GM12878 (cell line): ENCODE measurements around the gene SGF29. TPM values are rescaled to one million over a fixed set of nuclear protein-coding genes. Genes with fewer than 3 reads are reported as not detected.

Experiments used
- ATAC-seq: fragments of 200-7000 bp; cut with Tn5 transposase; 3 replicates; pipeline ENCODE4 v1.9.1; 2020; ENCODE audit warnings: mild to moderate bottlenecking, moderate library complexity
- BruUV-seq: library from RNA; stranded (reverse); fragments of 400-500 nt; replicated peaks from 2 replicates; lab custom pipeline; 2021; lab: Mats Ljungman, UMichigan
- CTCF ChIA-PET: fragments of 300-600 bp; sonication (Branson Sonifier 250); formaldehyde crosslinking; extraction: SDS; loops from one replicate; lab custom pipeline; 2021; ENCODE audit warnings: inconsistent platforms; lab: Yijun Ruan, JAX
- POLR2A ChIA-PET: fragments of 350-600 bp; formaldehyde crosslinking; extraction: SDS; loops from one replicate; lab custom pipeline; 2021; ENCODE audit warnings: inconsistent platforms; lab: Charles Lee
- RAD21 ChIA-PET: fragments of 300-600 bp; sonication (Branson Sonifier 250); formaldehyde crosslinking; loops from one replicate; lab custom pipeline; 2023; ENCODE audit warnings: antibody characterized with exemption; ENCODE audit not compliant: unreplicated experiment; lab: Charles Lee
- SMC1A ChIA-PET: fragments of 300-600 bp; sonication (Branson Sonifier 250); formaldehyde crosslinking; loops from one replicate; lab custom pipeline; 2023; ENCODE audit not compliant: unreplicated experiment, uncharacterized antibody; lab: Charles Lee
- DNase-seq: peaks from one replicate; pipeline ENCODE4 v3.0.0-alpha.2; 2011; ENCODE audit warnings: low read depth, low spot score
- FAIRE-seq: peaks from 3 replicates; lab custom pipeline; 2011; peaks lifted over from hg19 to GRCh38; lab: Jason Lieb, UNC
- H2AFZ ChIP-seq: 2 replicates; pipeline ENCODE4 v1.6.0; 2011; ENCODE audit warnings: low read depth, low read length, control low read depth; ENCODE audit not compliant: control insufficient read depth
- H3K27ac ChIP-seq: 2 replicates; pipeline ENCODE4 v1.5.1; 2011; ENCODE audit warnings: control low read depth; ENCODE audit not compliant: control insufficient read depth, insufficient read depth
- H3K27me3 ChIP-seq, 2 experiments: replicated peaks in 1 of 2; 2 replicates each; pipeline versions ENCODE4 v1.6.0 to v1.6.1; 2011; ENCODE audit warnings: low read length in 1 of 2; ENCODE audit not compliant: control insufficient read depth in 2 of 2, insufficient read depth in 2 of 2
- H3K36me3 ChIP-seq, 2 experiments: 2 replicates each; pipeline ENCODE4 v1.5.1; 2011; ENCODE audit warnings: low read length in 1 of 2; ENCODE audit not compliant: control insufficient read depth in 2 of 2, insufficient read depth in 2 of 2
- H3K4me1 ChIP-seq: 2 replicates; pipeline ENCODE4 v1.6.1; 2011; ENCODE audit warnings: mild to moderate bottlenecking, low read length, moderate library complexity, mixed read lengths; ENCODE audit not compliant: control insufficient read depth, insufficient read depth
- H3K4me2 ChIP-seq: 2 replicates; pipeline ENCODE4 v1.6.0; 2011; ENCODE audit warnings: control low read depth; ENCODE audit not compliant: control insufficient read depth, insufficient read depth
- H3K4me3 ChIP-seq: fragments of 200-600 bp; sonication (generic); 2 replicates; pipeline ENCODE4 v1.5.1; 2016
- H3K79me2 ChIP-seq: 2 replicates; pipeline ENCODE4 v1.6.0; 2011; ENCODE audit warnings: low read length; ENCODE audit not compliant: control insufficient read depth, insufficient read depth
- H3K9ac ChIP-seq: 2 replicates; pipeline ENCODE4 v1.8.0; 2011; ENCODE audit warnings: low read length, control low read depth, mixed read lengths; ENCODE audit not compliant: control insufficient read depth, insufficient read depth
- H3K9me3 ChIP-seq: replicated peaks from 3 replicates; pipeline ENCODE4 v1.5.1; 2011; ENCODE audit warnings: mild to moderate bottlenecking, low read length; ENCODE audit not compliant: control insufficient read depth, insufficient read depth
- H4K20me1 ChIP-seq: 2 replicates; pipeline ENCODE4 v1.6.0; 2011; ENCODE audit not compliant: control insufficient read depth, insufficient read depth
- ASH2L ChIP-seq: fragments of 300-600, 200-600 bp; sonication (generic); IDR thresholded peaks from 2 replicates; pipeline ENCODE4 v1.6.1; 2017; ENCODE audit warnings: low read depth, mild to moderate bottlenecking, borderline replicate concordance
- HDAC2 ChIP-seq: fragments of 200-600 bp; sonication (generic); IDR thresholded peaks from 2 replicates; pipeline ENCODE4 v1.6.1; 2017
- MEF2B ChIP-seq: fragments of 450-650 bp; IDR thresholded peaks from 2 replicates; pipeline ENCODE4 v1.6.1; 2018; ENCODE audit warnings: mild to moderate bottlenecking, moderate library complexity; ENCODE audit not compliant: partially characterized antibody, poor library complexity, severe bottlenecking
- MTA3 ChIP-seq: IDR thresholded peaks from 2 replicates; pipeline ENCODE4 v1.6.1; 2012; ENCODE audit warnings: low read length, inconsistent platforms, borderline replicate concordance
- POLR2AphosphoS2 ChIP-seq: IDR thresholded peaks from 2 replicates; pipeline ENCODE4 v1.6.1; 2011; ENCODE audit warnings: low read depth, mild to moderate bottlenecking, low read length, improper control_type of control experiment, moderate library complexity
- SREBF1 ChIP-seq: IDR thresholded peaks from 2 replicates; pipeline ENCODE4 v1.6.1; 2012; ENCODE audit warnings: mild to moderate bottlenecking, low read length
- SREBF2 ChIP-seq: IDR thresholded peaks from 2 replicates; pipeline ENCODE4 v1.6.1; 2012; ENCODE audit warnings: mild to moderate bottlenecking, low read length
- STAT3 ChIP-seq: IDR thresholded peaks from 2 replicates; pipeline ENCODE4 v1.6.1; 2011; ENCODE audit warnings: low read depth, low read length, improper control_type of control experiment
- ZSCAN29 ChIP-seq: fragments of 450-650 bp; IDR thresholded peaks from 2 replicates; pipeline ENCODE4 v1.6.1; 2017; ENCODE audit warnings: mild to moderate bottlenecking, moderate library complexity
- WGBS: methylation state at CpG from one replicate; pipeline ENCODE4 v1.1.6; 2016; ENCODE audit warnings: low lambda C conversion rate; ENCODE audit not compliant: insufficient replicate concordance, insufficient coverage; ENCODE audit errors: missing lambda C conversion rate; 5-methylcytosine and 5-hydroxymethylcytosine counted together
- in situ Hi-C: fragments of 300-500 bp; cut with MboI; formaldehyde crosslinking; loops from 9 replicates; pipeline ENCODE4 v1.14.3; 2018; ENCODE audit warnings: mixed read lengths
- intact Hi-C: fragments of 100-400 bp; cut with micrococcal nuclease; formaldehyde crosslinking; loops from one replicate; pipeline ENCODE4 v1.14.2; 2022; ENCODE audit not compliant: unreplicated experiment
- polyA plus RNA-seq, 11 experiments: library from polyadenylated mRNA; depleted of rRNA in 4 of 11; unstranded in 6 of 11; stranded (reverse) in 5 of 11; fragments of >200 nt; fragmentation: Nextera tagmentation in 4 of 11; fragmentation: Illumina TruSeq in 1 of 11; extraction: Ambion mirVana in 4 of 11; extraction: Trizol in 1 of 11; gene quantifications; 1 replicate in 1 of 11; 2 replicates in 10 of 11; pipeline versions ENCODE4 v1.2.1 to v1.2.3, GENCODE V29; 2011 to 2016; ENCODE audit warnings: inconsistent platforms in 2 of 11, missing spikeins in 2 of 11, low read depth in 1 of 11
- total RNA-seq, 4 experiments: library from RNA; depleted of rRNA in 3 of 4; stranded (reverse); fragments of >200 nt in 3 of 4; fragmentation: Illumina TruSeq in 1 of 4; extraction: Trizol in 1 of 4; gene quantifications; 2 replicates each; pipeline versions ENCODE4 v1.2.1 to v1.2.3, GENCODE V29; 2013 to 2021
- TF ChIP-seq, protein P1 (sequence below): IDR thresholded peaks from 2 replicates; pipeline ENCODE4 v1.6.1; 2012; ENCODE audit warnings: low read depth, low read length, improper control_type of control experiment

SGF29 gene
- total and polyA plus RNA-seq, 10 of the 15 experiments (the other 5 are each of a cell fraction or from before 2014, with no cell fraction given): 2.2 to 20.1 (median 12.3) TPM

DNA sequence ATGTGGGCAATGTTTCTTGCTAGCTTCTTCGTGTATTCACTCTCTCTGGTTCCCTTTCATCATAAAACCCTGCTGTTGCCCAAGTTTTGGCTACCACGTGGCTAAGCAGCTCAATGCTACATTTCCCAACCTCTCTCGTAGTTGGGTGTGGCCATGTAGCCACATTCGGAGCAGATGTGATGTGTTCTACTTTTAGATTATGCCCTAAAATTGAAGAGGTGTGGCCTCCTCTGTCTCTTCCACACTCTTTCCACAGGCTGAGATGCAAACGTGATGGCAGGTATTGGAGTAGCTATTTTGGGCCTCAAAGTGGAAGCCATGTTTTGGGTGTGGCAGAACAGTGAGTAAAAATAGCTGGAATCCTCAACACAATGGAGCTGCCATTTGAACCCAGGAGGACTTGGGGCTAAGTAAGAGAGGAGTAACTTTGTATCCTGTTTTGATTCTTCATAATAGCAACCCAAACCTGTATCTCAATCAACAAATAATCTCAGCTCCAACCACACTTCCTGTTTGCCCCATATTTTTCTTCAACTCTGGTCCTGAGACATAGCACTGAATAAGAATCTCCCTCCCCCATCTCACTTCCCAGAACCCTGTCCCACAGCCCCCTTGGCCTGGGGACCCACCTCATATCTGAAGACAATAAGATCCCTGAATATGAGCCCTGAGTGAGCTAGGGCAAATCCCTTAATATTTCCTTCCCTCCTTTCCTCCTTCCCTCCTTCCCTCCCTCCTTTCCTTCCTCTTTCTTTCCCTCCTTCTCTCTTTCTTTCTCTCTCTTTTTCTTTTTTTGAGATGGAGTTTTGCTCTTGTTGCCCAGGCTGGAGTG lies 19.0 kb upstream of the SGF29 start:
- no peaks in the 10 kb centered on the region for H4K20me1 ChIP-seq
- H3K79me2 ChIP-seq: no peaks in the 10 kb centered on the region
- H3K9me3 ChIP-seq: no peaks in the 10 kb centered on the region
- ChIA-PET POLR2A (interaction anchor here (0.6 kb wide), 1 partner anchor 467 kb away, joined by 3 read pairs; no protein-coding TSS in a partner anchor), RAD21 (no interaction called here), SMC1A (no interaction called here), CTCF (interaction anchor here (0.7 kb wide), 1 partner anchor 22 kb away, joined by 3 read pairs; no protein-coding TSS in a partner anchor)
- in situ Hi-C loops (no loop called here), intact Hi-C loops (no loop called here)
- BruUV-seq: no TSS peak
- no peak for FAIRE-seq
- peaks cover 8% of the 10 kb centered on the region for H3K4me1 ChIP-seq
- no peak for ATAC-seq
- TF ChIP-seq, protein P1, sequence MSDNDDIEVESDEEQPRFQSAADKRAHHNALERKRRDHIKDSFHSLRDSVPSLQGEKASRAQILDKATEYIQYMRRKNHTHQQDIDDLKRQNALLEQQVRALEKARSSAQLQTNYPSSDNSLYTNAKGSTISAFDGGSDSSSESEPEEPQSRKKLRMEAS: no peak
- no peak for TF ChIP-seq ASH2L
- TF ChIP-seq STAT3: no peak
- TF ChIP-seq ZSCAN29: no peak
- no peak for TF ChIP-seq MTA3
- no peak for TF ChIP-seq HDAC2
- H3K4me3 ChIP-seq: no peak overlapping the region
- no peaks in the 10 kb centered on the region for H3K36me3 ChIP-seq
- H3K27me3 ChIP-seq: no peaks in the 10 kb centered on the region; a peak in 1 of 4 replicates
- H3K4me2 ChIP-seq: no peak overlapping the region
- DNase-seq: no peak
- no peak overlapping the region for H3K9ac ChIP-seq
- H3K27ac ChIP-seq: no peak overlapping the region
- 44% methylated on average over 5 of the region's 5 CpGs for WGBS
- H2AFZ ChIP-seq: no peak overlapping the region

- Histone ChIP-seq H3K9me3 (no peaks in the 10 kb centered on the region), H3K27me3 (no peaks in the 10 kb centered on the region; a peak in 1 of 4 replicates), H3K27ac (no peak overlapping the region), H4K20me1 (no peaks in the 10 kb centered on the region), H3K9ac (no peak overlapping the region), H3K4me3 (no peak overlapping the region), H3K36me3 (no peaks in the 10 kb centered on the region), H2AFZ (no peak overlapping the region), H3K4me1 (peaks cover 5% of the 10 kb centered on the region), H3K79me2 (no peaks in the 10 kb centered on the region), H3K4me2 (no peak overlapping the region)
- ChIA-PET SMC1A (no interaction called here), CTCF (no interaction called here), POLR2A (no interaction called here), RAD21 (no interaction called here)
- FAIRE-seq: no peak
- in situ Hi-C loops (no loop called here), intact Hi-C loops (no loop called here)
- DNase-seq: no peak
- no peak for ATAC-seq
- TF ChIP-seq MEF2B: no peak
- TF ChIP-seq POLR2AphosphoS2: no peak
- no peak for TF ChIP-seq SREBF1
- no peak for TF ChIP-seq SREBF2
- WGBS: 67% methylated on average over 6 of the region's 6 CpGs
- no TSS peak for BruUV-seq
Measured at GRCh38 chr16:28537076-28537475, 16.6 kb upstream of the SGF29 start.
